ENCODE data around the gene RGS11. TPM values are rescaled to one million over a fixed set of nuclear protein-coding genes. Genes with fewer than 3 reads are reported as not detected.

The RGS11 gene
- total RNA-seq, 1 donor from 2014 or later, result not detected

DNA sequence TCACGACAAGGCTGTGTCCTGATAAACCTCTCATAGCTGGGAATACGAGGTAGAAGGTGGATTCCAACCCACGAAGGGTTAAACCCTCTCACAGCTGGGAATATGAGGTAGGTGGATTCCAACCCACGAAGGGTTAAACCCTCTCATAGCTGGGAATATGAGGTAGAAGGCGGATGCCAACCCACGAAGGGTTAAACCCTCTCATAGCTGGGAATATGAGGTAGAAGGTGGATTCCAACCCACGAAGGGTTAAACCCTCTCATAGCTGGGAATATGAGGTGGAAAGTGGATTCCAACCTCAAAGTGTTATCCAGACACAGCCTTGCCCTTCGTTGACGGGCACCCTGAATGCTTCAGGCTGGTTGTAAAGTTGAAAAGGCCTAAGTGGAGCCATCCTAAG lies 45.8 kb upstream of the RGS11 start:
- Mint-ChIP-seq H3K4me3 (no peak overlapping the region), H3K4me1 (peaks cover 49% of the 10 kb centered on the region), H3K36me3 (ENCODE audit: low read depth) (peaks cover 24% of the 10 kb centered on the region), H3K27me3 (no peaks in the 10 kb centered on the region), H3K9me3 (no peaks in the 10 kb centered on the region), H3K27ac (no peak overlapping the region)
- TF ChIP-seq, protein P1, sequence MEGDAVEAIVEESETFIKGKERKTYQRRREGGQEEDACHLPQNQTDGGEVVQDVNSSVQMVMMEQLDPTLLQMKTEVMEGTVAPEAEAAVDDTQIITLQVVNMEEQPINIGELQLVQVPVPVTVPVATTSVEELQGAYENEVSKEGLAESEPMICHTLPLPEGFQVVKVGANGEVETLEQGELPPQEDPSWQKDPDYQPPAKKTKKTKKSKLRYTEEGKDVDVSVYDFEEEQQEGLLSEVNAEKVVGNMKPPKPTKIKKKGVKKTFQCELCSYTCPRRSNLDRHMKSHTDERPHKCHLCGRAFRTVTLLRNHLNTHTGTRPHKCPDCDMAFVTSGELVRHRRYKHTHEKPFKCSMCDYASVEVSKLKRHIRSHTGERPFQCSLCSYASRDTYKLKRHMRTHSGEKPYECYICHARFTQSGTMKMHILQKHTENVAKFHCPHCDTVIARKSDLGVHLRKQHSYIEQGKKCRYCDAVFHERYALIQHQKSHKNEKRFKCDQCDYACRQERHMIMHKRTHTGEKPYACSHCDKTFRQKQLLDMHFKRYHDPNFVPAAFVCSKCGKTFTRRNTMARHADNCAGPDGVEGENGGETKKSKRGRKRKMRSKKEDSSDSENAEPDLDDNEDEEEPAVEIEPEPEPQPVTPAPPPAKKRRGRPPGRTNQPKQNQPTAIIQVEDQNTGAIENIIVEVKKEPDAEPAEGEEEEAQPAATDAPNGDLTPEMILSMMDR (IDR thresholded peaks at IDR 0.05), result no peak
- ATAC-seq (ENCODE audit: low read depth) (no peak), DNase-seq (no peak)
- ChIA-PET CTCF (no interaction called here), POLR2A (interaction anchor here (0.7 to 1.6 kb wide), 2 partner anchors 31 to 87 kb away, joined by 3 to 4 read pairs; partner anchors contain the start of genes AXIN1 and FAM234A)
- intact Hi-C loops (cut with micrococcal nuclease), result no loop called here

DNA sequence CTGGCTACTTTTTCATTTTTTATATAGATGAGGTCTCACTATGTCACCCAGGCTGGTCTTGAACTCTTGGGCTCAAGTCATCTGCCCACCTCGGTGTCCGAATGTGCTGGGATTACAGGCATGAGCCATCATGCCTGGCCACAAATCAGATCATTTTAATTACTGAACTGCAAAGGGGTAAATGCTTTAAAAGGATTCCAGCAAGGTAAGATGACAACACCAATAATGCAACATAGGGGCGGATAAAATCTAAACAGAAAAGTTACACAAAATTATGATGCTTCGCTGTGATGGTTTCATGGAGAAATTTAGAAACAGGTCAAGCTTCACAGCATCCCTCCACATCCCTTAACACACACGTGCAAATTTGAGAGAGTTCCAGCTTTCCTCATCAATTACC lies 44.5 kb upstream of the RGS11 start:
- Mint-ChIP-seq H3K27ac (no peak overlapping the region), H3K36me3 (ENCODE audit: low read depth) (peaks cover 25% of the 10 kb centered on the region), H3K9me3 (no peaks in the 10 kb centered on the region), H3K4me1 (peaks cover 41% of the 10 kb centered on the region), H3K4me3 (no peak overlapping the region), H3K27me3 (no peaks in the 10 kb centered on the region)
- CTCF ChIA-PET, result no interaction called here
- ATAC-seq (ENCODE audit: low read depth), result no peak
- TF ChIP-seq, protein P1 (IDR thresholded peaks at IDR 0.05), result no peak
- intact Hi-C loops (cut with micrococcal nuclease), result no loop called here
- POLR2A ChIA-PET, result interaction anchor here (0.5 kb wide), 2 partner anchors 19 to 31 kb away, joined by 3 read pairs; no protein-coding TSS in a partner anchor
- DNase-seq, result no peak

DNA sequence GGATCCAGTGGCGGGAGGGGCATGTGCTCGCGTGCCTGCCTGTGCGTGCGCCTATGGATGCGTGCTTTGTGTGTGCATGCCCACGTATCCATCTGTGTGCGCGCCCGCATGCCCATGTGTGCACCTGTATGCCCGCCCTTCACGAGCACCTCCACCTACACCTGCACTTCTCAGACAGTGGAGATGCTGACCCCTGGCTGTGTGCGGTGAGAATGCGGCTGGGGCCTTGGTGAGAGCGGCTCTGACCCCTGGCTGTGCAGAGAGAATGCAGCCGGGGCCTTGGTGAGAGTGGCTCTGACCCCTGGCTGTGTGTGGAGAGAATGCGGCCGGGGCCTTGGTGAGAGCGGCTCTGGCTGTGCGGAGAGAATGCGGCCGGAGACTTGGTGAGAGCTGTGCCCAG lies 42.9 kb upstream of the RGS11 start:
- intact Hi-C loops (cut with micrococcal nuclease), result no loop called here
- Mint-ChIP-seq H3K36me3 (ENCODE audit: low read depth) (peaks cover 39% of the 10 kb centered on the region), H3K9me3 (no peaks in the 10 kb centered on the region), H3K4me3 (no peak overlapping the region), H3K27me3 (no peaks in the 10 kb centered on the region), H3K4me1 (peaks cover 27% of the 10 kb centered on the region), H3K27ac (no peak overlapping the region)
- ATAC-seq (ENCODE audit: low read depth) (no peak), DNase-seq (no peak)
- CTCF ChIA-PET, result no interaction called here
- POLR2A ChIA-PET, result no interaction called here
- TF ChIP-seq, protein P1 (IDR thresholded peaks at IDR 0.05), result no peak

DNA sequence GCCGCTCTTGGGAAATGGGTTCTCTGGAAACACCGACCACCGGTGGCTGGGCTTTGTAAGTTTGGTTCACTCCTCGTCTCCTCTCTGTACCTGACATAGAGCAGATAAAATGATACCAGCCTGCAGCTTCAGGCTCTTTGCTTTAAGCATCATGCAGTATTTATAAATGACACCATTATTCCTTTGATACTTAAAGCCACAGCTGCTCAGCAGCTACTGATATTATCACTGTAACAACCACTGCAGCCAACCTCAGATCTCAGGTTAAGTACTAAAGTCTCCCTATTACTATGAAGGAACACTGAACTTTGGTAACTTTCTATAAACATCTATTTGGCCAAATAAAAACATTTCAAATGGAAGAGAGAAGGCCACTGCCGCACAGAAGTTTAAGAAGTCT lies 41.8 kb upstream of the RGS11 start:
- ATAC-seq (ENCODE audit: low read depth), result no peak
- POLR2A ChIA-PET, result no interaction called here
- no peak overlapping the region for H3K4me3 Mint-ChIP-seq
- peaks cover 19% of the 10 kb centered on the region for H3K4me1 Mint-ChIP-seq
- H3K9me3 Mint-ChIP-seq, result no peaks in the 10 kb centered on the region
- H3K27me3 Mint-ChIP-seq, result no peaks in the 10 kb centered on the region
- intact Hi-C loops (cut with micrococcal nuclease), result no loop called here
- TF ChIP-seq, protein P1 (IDR thresholded peaks at IDR 0.05), result no peak
- CTCF ChIA-PET, result no interaction called here
- no peak for DNase-seq
- peaks cover 48% of the 10 kb centered on the region for H3K36me3 Mint-ChIP-seq (ENCODE audit: low read depth)
- no peak overlapping the region for H3K27ac Mint-ChIP-seq

DNA sequence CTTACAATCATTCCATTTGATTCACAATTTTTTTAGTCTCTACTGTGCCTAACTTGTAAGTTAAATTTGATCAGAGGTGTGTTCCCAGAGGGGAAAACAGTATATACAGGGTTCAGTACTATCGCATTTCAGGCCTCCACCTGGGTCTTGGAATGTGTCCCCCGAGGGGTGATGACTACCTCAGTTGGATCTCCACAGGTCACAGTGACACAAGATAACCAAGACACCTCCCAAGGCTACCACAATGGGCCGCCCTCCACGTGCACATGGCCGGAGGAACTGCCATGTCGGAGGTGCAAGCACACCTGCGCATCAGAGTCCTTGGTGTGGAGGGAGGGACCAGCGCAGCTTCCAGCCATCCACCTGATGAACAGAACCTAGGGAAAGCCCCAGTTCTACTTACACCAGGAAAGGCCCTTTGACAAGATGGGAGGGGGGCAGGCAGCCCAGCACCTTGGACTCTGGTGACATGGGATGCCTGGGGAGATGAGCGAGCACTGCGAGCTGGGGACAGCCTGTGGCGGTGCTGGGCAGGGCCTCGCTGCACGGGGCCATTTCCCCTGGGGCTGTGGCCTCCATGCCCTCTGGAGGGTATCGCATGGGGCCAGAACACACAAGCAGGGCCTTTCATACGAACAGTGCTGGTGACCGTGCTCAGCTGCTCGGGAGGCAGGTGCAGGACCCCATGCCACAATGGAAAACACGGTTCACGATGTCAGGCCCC lies 41.2 kb upstream of the RGS11 start:
- Mint-ChIP-seq H3K4me1 (peaks cover 17% of the 10 kb centered on the region), H3K9me3 (no peaks in the 10 kb centered on the region), H3K4me3 (no peak overlapping the region), H3K36me3 (ENCODE audit: low read depth) (peaks cover 55% of the 10 kb centered on the region), H3K27ac (no peak overlapping the region), H3K27me3 (no peaks in the 10 kb centered on the region)
- intact Hi-C loops (cut with micrococcal nuclease), result no loop called here
- DNase-seq (no peak), ATAC-seq (ENCODE audit: low read depth) (no peak)
- TF ChIP-seq, protein P1 (IDR thresholded peaks at IDR 0.05), result no peak
- POLR2A ChIA-PET, result no interaction called here
- CTCF ChIA-PET, result no interaction called here
